Activated T-cell treated with anti-CD3 and anti-CD28 coated beads, Interleukin-2, amount 50 U/mL, for 1 hour (primary cell): Measurements from ENCODE around the gene NRG3.

Experiments
- DNase-seq: peaks from one replicate; pipeline ENCODE4 v3.0.0-alpha.2; 2020

The NRG3 gene

GRCh38 chr10:82738592-82738991 lies 863.6 kb downstream of the NRG3 start:
- DNase-seq, result no peak

- DNase-seq, result no peak
These were observed 867.5 kb downstream of the NRG3 start for GRCh38 chr10:82742478-82742877.

- no peak for DNase-seq
These were observed 867.9 kb downstream of the NRG3 start for GRCh38 chr10:82742898-82743297.

GRCh38 chr10:82750538-82750937 lies 875.5 kb downstream of the NRG3 start:
- DNase-seq, result no peak

DNA sequence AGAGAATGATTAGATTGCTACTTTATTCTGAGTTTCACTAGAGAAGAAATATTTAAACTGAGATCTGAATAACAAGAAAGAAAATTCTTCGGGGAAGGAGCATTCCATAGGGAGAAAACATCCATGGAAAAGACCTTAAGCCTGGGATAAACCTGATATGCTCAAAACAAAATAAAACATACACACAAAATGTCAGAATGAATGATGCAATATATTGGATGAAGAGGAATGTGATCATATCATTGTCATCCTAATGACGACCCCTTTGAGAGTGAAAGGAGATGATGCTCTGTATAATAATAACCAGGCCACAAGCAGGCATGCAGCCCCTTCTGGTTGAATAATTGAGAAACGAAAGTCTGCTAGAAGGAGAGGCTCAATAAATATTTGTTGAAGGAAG lies 882.4 kb downstream of the NRG3 start:
- no peak for DNase-seq

- DNase-seq, result no peak
These were observed 882.9 kb downstream of the NRG3 start for GRCh38 chr10:82757901-82758300.

DNA sequence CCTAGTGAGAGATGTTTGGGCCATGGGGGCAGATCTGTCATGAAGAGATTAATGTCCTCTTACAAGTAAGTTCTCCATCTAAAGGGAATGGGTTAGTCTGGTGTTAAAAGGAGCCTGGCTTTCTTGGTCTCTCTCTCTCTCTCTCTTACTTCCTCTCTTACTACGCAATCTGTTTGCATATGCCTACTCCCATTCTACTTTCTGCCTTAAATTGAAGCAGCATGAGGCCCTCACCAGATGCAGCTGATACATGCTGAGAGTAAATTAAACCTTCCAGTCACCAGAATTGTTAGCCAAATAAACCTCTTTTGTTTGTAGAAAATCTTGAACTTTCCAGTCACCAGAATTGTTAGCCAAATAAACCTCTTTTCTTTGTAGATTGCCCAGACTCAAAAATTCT lies 884.1 kb downstream of the NRG3 start:
- no peak for DNase-seq

DNA sequence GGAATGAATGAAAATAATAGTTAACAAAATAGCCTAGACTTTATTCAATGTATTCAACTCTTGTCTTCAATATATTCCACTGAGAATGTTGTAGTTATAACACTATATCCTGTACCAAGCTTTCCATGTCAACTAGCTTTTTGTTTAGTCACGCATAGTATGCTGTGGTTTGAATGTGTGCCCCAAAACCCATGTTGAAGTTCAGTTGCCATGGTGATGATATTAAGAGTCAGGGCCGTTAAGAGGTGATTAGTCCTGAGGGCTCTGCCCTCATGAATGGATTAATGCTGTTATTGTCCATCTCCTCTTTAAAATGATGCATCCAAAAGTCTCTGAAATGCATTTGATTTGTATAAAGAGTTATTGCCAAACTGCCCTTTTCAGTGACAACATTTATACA lies 887.6 kb downstream of the NRG3 start:
- DNase-seq, result no peak

GRCh38 chr10:82768040-82768439 lies 893.0 kb downstream of the NRG3 start:
- no peak for DNase-seq

DNA sequence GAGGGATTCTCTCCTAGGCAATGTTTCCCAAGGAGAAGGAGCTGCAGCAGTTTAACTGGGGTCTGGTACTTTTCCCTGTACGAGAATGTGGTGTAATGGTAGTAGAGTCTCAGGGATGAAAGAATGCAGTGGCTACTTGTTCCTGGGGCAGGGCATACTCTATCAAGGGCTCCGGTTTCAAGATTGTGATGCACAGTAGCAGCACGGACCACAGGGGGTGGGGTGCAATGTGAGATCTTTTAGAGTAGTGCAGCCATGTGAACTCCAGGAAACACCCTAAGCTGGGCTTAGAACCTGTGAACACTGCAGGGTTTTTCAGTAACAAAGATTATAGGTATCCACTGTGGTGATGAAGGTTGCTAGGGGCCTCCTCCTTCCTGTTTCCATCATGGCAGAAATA lies 903.9 kb downstream of the NRG3 start:
- no peak for DNase-seq

- DNase-seq, result no peak
These were observed 921.5 kb downstream of the NRG3 start for GRCh38 chr10:82796510-82796909.

DNA sequence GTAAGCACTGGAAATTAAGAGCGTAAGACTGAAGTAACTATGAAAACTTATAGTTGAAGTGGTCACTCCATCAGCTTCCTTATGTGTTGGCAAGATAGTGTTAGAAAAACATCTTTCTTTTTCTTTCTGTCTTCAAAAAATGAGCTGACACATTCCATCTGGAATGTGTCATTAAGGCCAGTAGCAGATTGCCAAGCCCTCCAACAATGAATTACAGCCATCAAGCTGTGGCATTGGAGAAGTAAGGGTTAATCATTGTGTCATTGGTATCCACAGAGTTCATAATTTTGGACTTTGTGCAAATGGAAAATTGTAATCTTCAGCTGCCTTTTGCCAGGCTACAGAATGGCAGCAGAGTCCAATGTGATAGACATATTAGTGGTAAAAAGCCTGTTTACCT lies 926.3 kb downstream of the NRG3 start:
- DNase-seq, result no peak

DNA sequence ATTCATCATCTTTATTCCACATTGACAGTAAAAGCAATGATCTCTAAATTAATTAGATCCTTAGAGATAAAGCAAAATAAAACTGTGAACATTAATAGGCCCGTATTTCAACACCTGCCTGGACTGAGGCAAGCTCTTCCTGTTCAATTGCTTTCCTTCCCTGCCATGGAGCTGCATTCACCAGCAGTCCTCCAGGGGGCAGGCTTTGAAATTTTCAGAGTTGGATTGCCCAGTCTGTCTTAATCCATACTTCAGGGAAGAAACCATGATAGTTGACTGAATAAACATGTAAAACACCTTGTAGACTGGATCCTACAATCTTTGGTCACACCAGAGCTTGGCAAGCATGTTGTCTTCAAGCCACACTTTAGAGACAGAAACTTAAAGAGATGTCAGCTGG lies 936.6 kb downstream of the NRG3 start:
- DNase-seq, result no peak

DNA sequence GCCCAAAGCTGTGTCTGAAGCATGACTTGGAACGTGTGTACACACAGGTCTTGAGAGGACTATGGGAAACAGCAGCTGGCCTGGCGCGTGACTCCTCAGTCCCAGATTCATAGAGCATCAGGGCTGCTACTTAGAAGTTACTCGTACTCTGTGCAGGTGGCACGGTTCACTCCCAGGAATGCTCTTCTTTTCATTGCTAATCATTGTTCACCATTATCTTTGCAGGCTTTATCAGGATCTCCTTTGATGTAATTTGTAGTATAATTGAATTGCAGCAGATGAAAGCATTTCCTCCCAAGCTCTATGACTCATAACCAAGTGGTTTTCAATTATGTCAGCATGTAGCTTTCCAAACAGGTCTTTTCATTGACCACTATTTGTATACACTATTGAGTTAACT lies 938.9 kb downstream of the NRG3 start:
- no peak for DNase-seq

DNA sequence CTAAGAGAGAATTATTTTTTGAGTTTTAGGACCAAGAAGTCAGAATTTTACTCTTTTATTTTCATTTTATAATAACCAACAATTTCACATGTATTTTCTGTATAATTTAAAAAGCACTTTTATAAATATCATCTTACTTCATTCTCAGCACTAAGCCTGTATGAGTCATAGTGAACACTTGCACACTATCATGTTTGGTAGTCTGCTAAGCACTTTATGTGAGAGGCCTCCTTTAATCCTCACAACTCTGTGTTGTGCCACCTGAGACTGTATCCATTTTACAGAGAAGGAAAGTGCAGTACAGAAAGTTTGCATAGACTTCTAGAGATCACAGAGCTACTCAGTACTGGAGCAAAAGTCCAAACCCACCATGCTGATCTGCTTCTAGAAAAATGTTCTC lies 939.6 kb downstream of the NRG3 start:
- DNase-seq, result no peak

GRCh38 chr10:82815680-82816079 lies 940.7 kb downstream of the NRG3 start:
- DNase-seq, result no peak

GRCh38 chr10:82817676-82818422 lies 942.9 kb downstream of the NRG3 start:
- DNase-seq, result no peak

GRCh38 chr10:82821043-82821442 lies 946.0 kb downstream of the NRG3 start:
- DNase-seq, result no peak

DNA sequence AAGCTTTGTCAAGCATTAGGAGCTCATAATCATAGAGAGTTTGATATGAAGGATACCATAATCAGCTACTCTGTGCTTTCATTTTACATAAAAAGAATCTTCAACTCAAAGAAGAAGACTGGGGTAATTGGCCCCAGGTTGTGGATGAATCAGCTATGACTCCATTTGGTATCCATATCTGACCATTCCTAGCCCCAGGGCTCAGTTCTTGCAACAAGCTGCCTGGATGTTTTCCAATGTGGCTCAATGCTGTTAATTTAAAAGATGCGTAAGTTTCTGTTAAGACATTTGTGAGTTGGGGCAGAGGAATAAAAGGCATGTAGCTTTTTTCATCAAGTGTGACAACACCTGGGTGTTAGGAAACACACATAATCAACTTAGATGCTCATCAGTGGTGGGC lies 951.1 kb downstream of the NRG3 start:
- no peak for DNase-seq

GRCh38 chr10:82827901-82828300 lies 952.9 kb downstream of the NRG3 start:
- DNase-seq, result no peak

DNA sequence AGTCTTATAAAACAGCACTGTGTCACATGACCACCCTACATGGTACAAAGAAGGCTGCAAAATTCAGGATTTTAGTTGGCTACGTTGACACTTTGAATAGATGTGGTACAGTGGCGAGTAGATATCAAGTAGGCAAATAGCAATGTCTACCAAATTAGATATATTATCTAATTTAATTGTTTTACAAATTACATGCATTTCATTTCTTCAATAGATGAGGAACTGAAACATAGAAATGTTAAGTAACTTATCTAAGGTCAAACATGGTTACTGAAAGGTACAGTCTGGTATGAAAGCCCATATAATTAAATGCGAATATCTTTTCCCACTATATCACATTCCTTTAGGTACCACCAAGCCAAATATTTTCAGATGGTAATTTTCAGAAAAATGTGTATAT lies 972.2 kb downstream of the NRG3 start:
- no peak for DNase-seq

DNA sequence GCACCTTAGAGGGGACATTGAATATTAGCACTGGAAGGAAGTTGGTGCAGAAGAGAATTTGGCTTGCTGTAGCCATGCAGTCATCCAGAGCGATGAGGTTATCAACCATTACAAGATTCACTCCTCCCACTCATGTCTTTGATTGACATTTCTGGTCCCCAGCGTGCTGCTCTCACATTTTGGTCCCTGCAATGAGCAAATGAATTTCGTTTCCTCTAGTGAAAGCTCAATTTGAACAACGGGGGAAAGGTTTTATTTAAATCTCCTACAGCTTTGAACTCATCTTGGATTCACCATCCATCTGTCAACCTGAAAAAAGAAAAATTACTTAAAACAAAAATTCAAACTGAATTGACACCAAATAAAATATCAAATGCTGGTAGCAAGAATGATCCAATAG lies 975.2 kb downstream of the NRG3 start:
- no peak for DNase-seq

GRCh38 chr10:82856957-82857613 lies 982.1 kb downstream of the NRG3 start:
- no peak for DNase-seq

DNA sequence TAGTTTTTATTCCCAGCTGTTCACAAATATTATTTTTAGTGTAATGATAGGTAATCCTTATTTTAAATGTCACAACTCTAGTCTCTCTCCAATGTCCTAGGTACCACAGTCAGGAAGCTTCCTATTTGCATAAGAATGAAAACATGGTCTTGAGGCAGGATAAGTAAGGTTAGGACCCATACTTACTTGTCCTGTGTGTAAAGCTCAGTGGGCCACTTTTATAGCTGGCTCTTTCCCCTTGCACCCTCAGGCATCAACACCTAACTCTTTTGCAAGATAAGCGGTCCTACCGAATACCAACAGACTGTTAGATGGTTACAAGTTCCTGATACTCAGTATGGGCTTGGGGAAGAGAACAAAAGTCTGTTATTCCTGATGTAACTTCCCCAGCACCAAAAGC lies 986.9 kb downstream of the NRG3 start:
- no peak for DNase-seq

GRCh38 chr10:82865366-82865765 lies 990.4 kb downstream of the NRG3 start:
- no peak for DNase-seq
